IMR-90 (cell line): Measurements from ENCODE around the gene ZCWPW1. TPM values are rescaled to one million over a fixed set of nuclear protein-coding genes. Genes with fewer than 3 reads are reported as not detected.

Experiments used
- ATAC-seq: fragments of 200-7000 bp; cut with Tn5 transposase; 2 replicates; pipeline ENCODE4 v1.9.1; 2020; ENCODE audit warnings: low read depth, mild to moderate bottlenecking, moderate library complexity
- BruUV-seq: library from RNA; stranded (reverse); fragments of 400-500 nt; replicated peaks from 2 replicates; lab custom pipeline; 2021; lab: Mats Ljungman, UMichigan
- CTCF ChIA-PET: fragments of 300-600 bp; formaldehyde crosslinking; extraction: SDS; loops from one replicate; lab custom pipeline; 2021; ENCODE audit warnings: antibody characterized with exemption; lab: Yijun Ruan, JAX
- POLR2A ChIA-PET: fragments of 300-600 bp; sonication (Branson Sonifier 250); formaldehyde crosslinking; loops from one replicate; lab custom pipeline; 2022; ENCODE audit warnings: antibody characterized with exemption; ENCODE audit not compliant: unreplicated experiment; lab: Charles Lee
- DNase-seq: peaks from one replicate; pipeline ENCODE4 v3.0.0; 2013
- H2AFZ ChIP-seq: replicated peaks from 2 replicates; pipeline ENCODE3; 2013; ENCODE audit warnings: low read length, mild to moderate bottlenecking; ENCODE audit not compliant: poor library complexity
- H2AK5ac ChIP-seq: 2 replicates; pipeline ENCODE4 v1.6.1; 2013; ENCODE audit warnings: low read depth, low read length, inconsistent platforms
- H2AK9ac ChIP-seq: replicated peaks from 2 replicates; pipeline ENCODE3; 2013; ENCODE audit warnings: mild to moderate bottlenecking, low read depth, low read length, moderate library complexity; ENCODE audit not compliant: poor library complexity
- H2BK120ac ChIP-seq: 2 replicates; pipeline ENCODE4 v1.6.1; 2013; ENCODE audit warnings: low read depth, low read length, inconsistent platforms
- H2BK15ac ChIP-seq: 3 replicates; pipeline ENCODE4 v1.6.1; 2013; ENCODE audit warnings: low read depth, low read length, inconsistent platforms
- H2BK20ac ChIP-seq: 2 replicates; pipeline ENCODE4 v1.6.1; 2013; ENCODE audit warnings: low read depth, mild to moderate bottlenecking, inconsistent platforms, low read length, moderate library complexity
- H2BK5ac ChIP-seq: 2 replicates; pipeline ENCODE4 v1.6.1; 2013; ENCODE audit warnings: mild to moderate bottlenecking, low read depth, low read length, inconsistent platforms; ENCODE audit not compliant: poor library complexity, severe bottlenecking
- H3K14ac ChIP-seq: replicated peaks from 2 replicates; pipeline ENCODE4 v1.6.1; 2013; ENCODE audit warnings: low read depth, low read length, inconsistent platforms
- H3K18ac ChIP-seq: 2 replicates; pipeline ENCODE4 v1.6.1; 2013; ENCODE audit warnings: low read depth, low read length, control low read depth
- H3K23ac ChIP-seq: 2 replicates; pipeline ENCODE4 v1.6.1; 2013; ENCODE audit warnings: low read depth, low read length, inconsistent platforms
- H3K27ac ChIP-seq: 2 replicates; pipeline ENCODE4 v1.5.1; 2013; ENCODE audit warnings: mild to moderate bottlenecking, control low read depth, low read length; ENCODE audit not compliant: insufficient read depth
- H3K27me3 ChIP-seq: 2 replicates; pipeline ENCODE4 v1.6.1; 2013; ENCODE audit warnings: low read length; ENCODE audit not compliant: control insufficient read depth, insufficient read depth
- H3K36me3 ChIP-seq: 2 replicates; pipeline ENCODE4 v1.6.1; 2013; ENCODE audit warnings: low read length, mixed read lengths; ENCODE audit not compliant: control insufficient read depth, insufficient read depth
- H3K4ac ChIP-seq: 2 replicates; pipeline ENCODE4 v1.6.1; 2013; ENCODE audit warnings: low read depth, low read length, inconsistent platforms
- H3K4me1 ChIP-seq: 2 replicates; pipeline ENCODE4 v1.6.1; 2013; ENCODE audit warnings: low read length, mixed read lengths; ENCODE audit not compliant: control insufficient read depth, insufficient read depth
- H3K4me2 ChIP-seq: 2 replicates; pipeline ENCODE4 v1.6.1; 2013; ENCODE audit warnings: low read depth, mild to moderate bottlenecking, control low read depth, low read length, moderate library complexity
- H3K4me3 ChIP-seq: 2 replicates; pipeline ENCODE4 v1.5.1; 2013; ENCODE audit warnings: low read depth, mild to moderate bottlenecking, control low read depth, low read length, moderate library complexity; ENCODE audit not compliant: insufficient read depth
- H3K56ac ChIP-seq: 2 replicates; pipeline ENCODE4 v1.6.1; 2013; ENCODE audit warnings: low read length, inconsistent platforms; ENCODE audit not compliant: insufficient read depth; ENCODE audit errors: extremely low read depth
- H3K79me1 ChIP-seq, 2 experiments: 2 replicates each; pipeline ENCODE4 v1.6.1; 2013; ENCODE audit warnings: low read length in 2 of 2, inconsistent platforms in 1 of 2, low read depth in 1 of 2
- H3K9ac ChIP-seq: 2 replicates; pipeline ENCODE4 v1.6.1; 2013; ENCODE audit warnings: low read depth, low read length, control low read depth
- H3K9me1 ChIP-seq: 2 replicates; pipeline ENCODE4 v1.6.1; 2013; ENCODE audit warnings: low read length, inconsistent platforms; ENCODE audit not compliant: insufficient read depth
- H3K9me3 ChIP-seq: 2 replicates; pipeline ENCODE4 v1.6.1; 2013; ENCODE audit warnings: low read length; ENCODE audit not compliant: control insufficient read depth, insufficient read depth
- H4K20me1 ChIP-seq: 2 replicates; pipeline ENCODE4 v1.6.1; 2013; ENCODE audit warnings: low read length, inconsistent platforms; ENCODE audit not compliant: insufficient read depth
- H4K5ac ChIP-seq: 2 replicates; pipeline ENCODE4 v1.6.1; 2013; ENCODE audit warnings: mild to moderate bottlenecking, low read depth, low read length, control low read depth
- H4K8ac ChIP-seq, 2 experiments: 2 replicates each; pipeline ENCODE4 v1.6.1; 2013; ENCODE audit warnings: low read depth in 2 of 2, low read length in 2 of 2, control low read depth in 1 of 2, inconsistent platforms in 1 of 2
- H4K91ac ChIP-seq: 2 replicates; pipeline ENCODE4 v1.6.1; 2013; ENCODE audit warnings: low read depth, low read length, inconsistent platforms; ENCODE audit not compliant: insufficient read depth
- BHLHE40 ChIP-seq: fragments of 150-350 bp; IDR thresholded peaks from 2 replicates; pipeline ENCODE4 v1.6.1; 2016; ENCODE audit warnings: mild to moderate bottlenecking, low read depth, low read length
- MAFK ChIP-seq: IDR thresholded peaks from 2 replicates; pipeline ENCODE4 v1.6.1; 2012; ENCODE audit warnings: low read depth, low read length, improper control_type of control experiment
- MAZ ChIP-seq: IDR thresholded peaks from 2 replicates; pipeline ENCODE4 v1.6.1; 2012; ENCODE audit warnings: low read depth, mild to moderate bottlenecking, low read length, improper control_type of control experiment, moderate library complexity, borderline replicate concordance
- MXI1 ChIP-seq: IDR thresholded peaks from 2 replicates; pipeline ENCODE4 v1.6.1; 2012; ENCODE audit warnings: low read depth, mild to moderate bottlenecking, low read length, moderate library complexity, borderline replicate concordance
- NFE2L2 ChIP-seq: fragments of 150-350 bp; IDR thresholded peaks from 2 replicates; pipeline ENCODE4 v1.6.1; 2016; ENCODE audit warnings: low read depth, mild to moderate bottlenecking, low read length
- POLR2A ChIP-seq: IDR thresholded peaks from 2 replicates; pipeline ENCODE4 v1.6.1; 2012; ENCODE audit warnings: mild to moderate bottlenecking, low read depth, low read length
- RAD21 ChIP-seq: IDR thresholded peaks from 2 replicates; pipeline ENCODE4 v1.6.1; 2012; ENCODE audit warnings: low read length, improper control_type of control experiment
- RCOR1 ChIP-seq: IDR thresholded peaks from 2 replicates; pipeline ENCODE4 v1.6.1; 2012; ENCODE audit warnings: mild to moderate bottlenecking, low read length, improper control_type of control experiment; ENCODE audit not compliant: insufficient replicate concordance
- RFX5 ChIP-seq: IDR thresholded peaks from 2 replicates; pipeline ENCODE4 v1.8.0; 2012; ENCODE audit warnings: low read depth, mild to moderate bottlenecking, low read length, moderate library complexity
- SMC3 ChIP-seq: fragments of 150-350 bp; IDR thresholded peaks from 2 replicates; pipeline ENCODE4 v1.6.1; 2016; ENCODE audit warnings: low read depth, mild to moderate bottlenecking, antibody characterized with exemption, low read length, moderate library complexity
- WGBS, 2 experiments: methylation state at CpG; one replicate each; pipeline versions ENCODE4 v1.1.5 to v1.1.7; 2013; ENCODE audit warnings: missing lambda C conversion rate in 2 of 2; ENCODE audit not compliant: insufficient read length in 1 of 2; ENCODE audit errors: extremely low coverage in 2 of 2; 5-methylcytosine and 5-hydroxymethylcytosine counted together
- dilution Hi-C: fragments of 300-500 bp; cut with HindIII; formaldehyde crosslinking; loops from one replicate; pipeline ENCODE4 v1.14.3; 2018; ENCODE audit warnings: low sequenced_read_pairs; ENCODE audit not compliant: unreplicated experiment
- in situ Hi-C: fragments of 300-500 bp; cut with MboI; formaldehyde crosslinking; loops from 3 replicates; pipeline ENCODE4 v1.14.3; 2019; ENCODE audit warnings: low sequenced_read_pairs, inconsistent platforms, mixed read lengths
- intact Hi-C: fragments of 100-400 bp; cut with micrococcal nuclease; formaldehyde crosslinking; loops from 2 replicates; pipeline ENCODE4 v1.10.0; 2022
- polyA plus RNA-seq, 3 experiments: library from polyadenylated mRNA; depleted of rRNA; stranded (reverse); fragments of >200 nt; gene quantifications; 2 replicates each; pipeline ENCODE4 v1.2.3, GENCODE V29; 2012; ENCODE audit warnings: low replicate concordance in 1 of 3
- total RNA-seq: library from RNA; depleted of rRNA; stranded (reverse); fragments of >200 nt; gene quantifications from 2 replicates; pipeline ENCODE4 v1.2.3, GENCODE V29; 2012
- TF ChIP-seq, protein P1 (sequence below): fragments of 150-350 bp; IDR thresholded peaks from 2 replicates; pipeline ENCODE4 v1.6.1; 2017; ENCODE audit warnings: mild to moderate bottlenecking, antibody characterized with exemption, low read length, low read depth

ZCWPW1 gene
- total and polyA plus RNA-seq, 2 of the 4 experiments (the other 2 are of a cell fraction) = 0.72 to 1.3 TPM

DNA sequence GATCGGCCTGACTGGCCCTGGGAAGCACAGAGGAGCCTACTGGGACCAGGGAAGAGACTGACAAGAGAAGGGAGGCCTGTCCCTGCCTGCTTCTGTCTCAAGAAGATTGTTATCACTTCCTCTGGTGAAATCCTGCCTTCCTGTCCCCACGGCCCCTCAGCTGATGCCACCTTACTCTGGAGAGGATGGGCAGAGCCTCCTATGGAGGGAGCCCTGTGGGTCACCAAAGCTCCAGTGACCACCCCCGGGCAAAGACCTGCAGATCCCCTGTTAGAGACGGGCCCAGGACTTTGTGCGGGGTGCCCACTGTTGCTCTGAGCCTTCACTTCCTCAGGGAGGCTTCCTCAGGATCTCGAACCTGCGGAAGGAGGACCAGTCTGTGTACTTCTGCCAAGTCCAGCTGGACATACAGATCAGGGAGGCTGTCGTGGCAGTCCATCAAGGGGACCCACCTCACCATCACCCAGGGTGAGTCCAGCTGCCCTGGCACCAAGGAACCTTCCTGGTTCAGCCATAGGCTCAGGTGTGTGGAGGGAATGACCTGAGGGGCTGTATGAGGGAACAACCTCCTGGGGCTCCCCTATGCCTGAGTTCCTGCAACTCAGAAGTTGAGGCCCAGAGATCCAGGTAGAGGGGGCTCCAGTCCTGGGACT, 72.0 kb downstream of the ZCWPW1 start:
- ATAC-seq = no peak
- no peaks in the 10 kb centered on the region for H3K27me3 ChIP-seq
- in situ Hi-C loops = no loop called here
- H2BK20ac ChIP-seq = no peak overlapping the region
- H3K56ac ChIP-seq = no peak overlapping the region
- H2AFZ ChIP-seq = no peak overlapping the region
- DNase-seq = no peak
- peaks cover under 1 to 5% of the 10 kb centered on the region in 2 experiments; a peak in 1 of 4 replicates for H3K79me1 ChIP-seq
- H3K18ac ChIP-seq = no peak overlapping the region
- H2AK9ac ChIP-seq = no peak overlapping the region
- ChIA-PET POLR2A (no interaction called here), CTCF (interaction anchor here (1.4 kb wide), 1 partner anchor 51 kb away, joined by 4 read pairs; no protein-coding TSS in a partner anchor)
- no peak overlapping the region for H3K27ac ChIP-seq
- TF ChIP-seq SMC3 (no peak), RCOR1 (no peak), BHLHE40 (no peak), RAD21 (no peak), NFE2L2 (no peak), POLR2A (no peak), MXI1 (no peak), MAFK (no peak), MAZ (no peak), RFX5 (no peak)
- TF ChIP-seq, protein P1, sequence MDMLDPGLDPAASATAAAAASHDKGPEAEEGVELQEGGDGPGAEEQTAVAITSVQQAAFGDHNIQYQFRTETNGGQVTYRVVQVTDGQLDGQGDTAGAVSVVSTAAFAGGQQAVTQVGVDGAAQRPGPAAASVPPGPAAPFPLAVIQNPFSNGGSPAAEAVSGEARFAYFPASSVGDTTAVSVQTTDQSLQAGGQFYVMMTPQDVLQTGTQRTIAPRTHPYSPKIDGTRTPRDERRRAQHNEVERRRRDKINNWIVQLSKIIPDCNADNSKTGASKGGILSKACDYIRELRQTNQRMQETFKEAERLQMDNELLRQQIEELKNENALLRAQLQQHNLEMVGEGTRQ = no peak
- no peaks in the 10 kb centered on the region for H3K4me1 ChIP-seq
- H2BK15ac ChIP-seq = no peak overlapping the region
- no TSS peak for BruUV-seq
- H3K14ac ChIP-seq = no peak overlapping the region
- no peaks in the 10 kb centered on the region for H3K9me1 ChIP-seq
- H3K9ac ChIP-seq = no peak overlapping the region
- H4K5ac ChIP-seq = no peak overlapping the region
- no peak overlapping the region for H3K4ac ChIP-seq
- H3K9me3 ChIP-seq = no peaks in the 10 kb centered on the region
- H2AK5ac ChIP-seq = no peak overlapping the region
- H4K20me1 ChIP-seq = no peaks in the 10 kb centered on the region; the same call in 1 of the 2 replicates
- no peak overlapping the region for H3K4me2 ChIP-seq
- no peak overlapping the region for H4K91ac ChIP-seq
- H3K4me3 ChIP-seq = no peak overlapping the region
- no peak overlapping the region for H2BK5ac ChIP-seq
- H2BK120ac ChIP-seq = no peak overlapping the region
- WGBS, 2 experiments = 100% methylated on average over 1 of the region's 8 CpGs; no CpG with 5 or more reads in 1 of the 2 experiments
- no peak overlapping the region for H3K23ac ChIP-seq
- intact Hi-C loops = no loop called here
- dilution Hi-C loops = no loop called here
- H3K36me3 ChIP-seq = peaks cover 75% of the 10 kb centered on the region
- no peak overlapping the region for H4K8ac ChIP-seq
